ENCODE measurements around the gene FAM9A.

The FAM9A gene

GRCh38 chrX:8801041-8801599, at the start of gene FAM9A:
FAM9A (minus strand) TSS chrX:8801383; CDS start chrX:8800171, 1,212 bp downstream.
- ATAC-seq (ENCODE audit: low read depth) (no peak), DNase-seq (ENCODE audit: low spot score in 2 of 2) (no peak)
- Mint-ChIP-seq H3K4me3 (no peak within 1 kb of the TSS), H3K27ac (no peak within 1 kb of the TSS), H3K9me3 (no peaks in the 10 kb centered on the region), H3K4me1 (no peaks in the 10 kb centered on the region), H3K36me3 (no peaks in the 10 kb centered on the region), H3K27me3 (peaks cover 6% of the 10 kb centered on the region)

GRCh38 chrX:8850478-8850877, 49.3 kb upstream of the FAM9A start:
- no peaks in the 10 kb centered on the region for H3K9me3 Mint-ChIP-seq
- H3K36me3 Mint-ChIP-seq = no peaks in the 10 kb centered on the region
- no peak for ATAC-seq (ENCODE audit: low read depth)
- no peak for DNase-seq (ENCODE audit: low spot score in 2 of 2)
- H3K27me3 Mint-ChIP-seq = peaks cover 11% of the 10 kb centered on the region
- no peak overlapping the region for H3K27ac Mint-ChIP-seq
- no peaks in the 10 kb centered on the region for H3K4me1 Mint-ChIP-seq
- H3K4me3 Mint-ChIP-seq = no peak overlapping the region

- DNase-seq (ENCODE audit: low spot score in 2 of 2) = no peak
- Mint-ChIP-seq H3K36me3 (no peaks in the 10 kb centered on the region), H3K27me3 (peaks cover 11% of the 10 kb centered on the region), H3K27ac (no peak overlapping the region), H3K4me3 (no peak overlapping the region), H3K4me1 (no peaks in the 10 kb centered on the region), H3K9me3 (no peaks in the 10 kb centered on the region)
- no peak for ATAC-seq (ENCODE audit: low read depth)
These were observed 48.8 kb upstream of the FAM9A start for GRCh38 chrX:8849945-8850344.

GRCh38 chrX:8849458-8849857, 48.3 kb upstream of the FAM9A start:
- no peaks in the 10 kb centered on the region for H3K36me3 Mint-ChIP-seq
- H3K27ac Mint-ChIP-seq = no peak overlapping the region
- DNase-seq (ENCODE audit: low spot score in 2 of 2) (no peak), ATAC-seq (ENCODE audit: low read depth) (no peak)
- H3K4me3 Mint-ChIP-seq = no peak overlapping the region
- H3K27me3 Mint-ChIP-seq = peaks cover 11% of the 10 kb centered on the region
- H3K9me3 Mint-ChIP-seq = no peaks in the 10 kb centered on the region
- H3K4me1 Mint-ChIP-seq = no peaks in the 10 kb centered on the region

- Mint-ChIP-seq H3K27me3 (peaks cover 11% of the 10 kb centered on the region), H3K36me3 (no peaks in the 10 kb centered on the region), H3K9me3 (no peaks in the 10 kb centered on the region), H3K27ac (no peak overlapping the region), H3K4me3 (no peak overlapping the region), H3K4me1 (no peaks in the 10 kb centered on the region)
- ATAC-seq (ENCODE audit: low read depth) (no peak), DNase-seq (ENCODE audit: low spot score in 2 of 2) (no peak)
These were observed 47.7 kb upstream of the FAM9A start for GRCh38 chrX:8848911-8849310.

GRCh38 chrX:8848441-8848840, 47.3 kb upstream of the FAM9A start:
- Mint-ChIP-seq H3K4me1 (no peaks in the 10 kb centered on the region), H3K4me3 (no peak overlapping the region), H3K9me3 (no peaks in the 10 kb centered on the region), H3K36me3 (no peaks in the 10 kb centered on the region), H3K27me3 (peaks cover 11% of the 10 kb centered on the region), H3K27ac (no peak overlapping the region)
- ATAC-seq (ENCODE audit: low read depth) = no peak
- DNase-seq (ENCODE audit: low spot score in 2 of 2) = no peak

GRCh38 chrX:8847360-8847759, 46.2 kb upstream of the FAM9A start:
- Mint-ChIP-seq H3K27me3 (peaks cover 8% of the 10 kb centered on the region), H3K27ac (peak overlapping the region; percentile 41), H3K4me1 (no peaks in the 10 kb centered on the region), H3K36me3 (no peaks in the 10 kb centered on the region), H3K4me3 (no peak overlapping the region), H3K9me3 (no peaks in the 10 kb centered on the region)
- ATAC-seq (ENCODE audit: low read depth) (no peak), DNase-seq (ENCODE audit: low spot score in 2 of 2) (no peak)

- Mint-ChIP-seq H3K9me3 (no peaks in the 10 kb centered on the region), H3K36me3 (no peaks in the 10 kb centered on the region), H3K27me3 (peaks cover 8% of the 10 kb centered on the region), H3K4me3 (no peak overlapping the region), H3K4me1 (no peaks in the 10 kb centered on the region), H3K27ac (no peak overlapping the region)
- ATAC-seq (ENCODE audit: low read depth) (no peak), DNase-seq (ENCODE audit: low spot score in 2 of 2) (no peak)
These were observed 45.1 kb upstream of the FAM9A start for GRCh38 chrX:8846266-8846665.

- no peak overlapping the region for H3K4me3 Mint-ChIP-seq
- ATAC-seq (ENCODE audit: low read depth) (no peak), DNase-seq (ENCODE audit: low spot score in 2 of 2) (no peak)
- H3K27me3 Mint-ChIP-seq = peaks cover 6% of the 10 kb centered on the region
- no peak overlapping the region for H3K27ac Mint-ChIP-seq
- H3K36me3 Mint-ChIP-seq = no peaks in the 10 kb centered on the region
- no peaks in the 10 kb centered on the region for H3K4me1 Mint-ChIP-seq
- no peaks in the 10 kb centered on the region for H3K9me3 Mint-ChIP-seq
These were observed 44.3 kb upstream of the FAM9A start for GRCh38 chrX:8845469-8845868.

GRCh38 chrX:8845060-8845459, 43.9 kb upstream of the FAM9A start:
- DNase-seq (ENCODE audit: low spot score in 2 of 2) (no peak), ATAC-seq (ENCODE audit: low read depth) (no peak)
- no peak overlapping the region for H3K27ac Mint-ChIP-seq
- no peaks in the 10 kb centered on the region for H3K4me1 Mint-ChIP-seq
- H3K9me3 Mint-ChIP-seq = no peaks in the 10 kb centered on the region
- no peak overlapping the region for H3K4me3 Mint-ChIP-seq
- H3K27me3 Mint-ChIP-seq = peaks cover 4% of the 10 kb centered on the region
- H3K36me3 Mint-ChIP-seq = no peaks in the 10 kb centered on the region

- peaks cover 3% of the 10 kb centered on the region for H3K27me3 Mint-ChIP-seq
- H3K9me3 Mint-ChIP-seq = no peaks in the 10 kb centered on the region
- no peak overlapping the region for H3K27ac Mint-ChIP-seq
- DNase-seq (ENCODE audit: low spot score in 2 of 2) (no peak), ATAC-seq (ENCODE audit: low read depth) (no peak)
- no peaks in the 10 kb centered on the region for H3K36me3 Mint-ChIP-seq
- H3K4me3 Mint-ChIP-seq = no peak overlapping the region
- H3K4me1 Mint-ChIP-seq = no peaks in the 10 kb centered on the region
These were observed 43.0 kb upstream of the FAM9A start for GRCh38 chrX:8844157-8844556.

- H3K36me3 Mint-ChIP-seq = no peaks in the 10 kb centered on the region
- peaks cover 1% of the 10 kb centered on the region for H3K27me3 Mint-ChIP-seq
- H3K4me3 Mint-ChIP-seq = no peak overlapping the region
- DNase-seq (ENCODE audit: low spot score in 2 of 2) (no peak), ATAC-seq (ENCODE audit: low read depth) (no peak)
- no peak overlapping the region for H3K27ac Mint-ChIP-seq
- no peaks in the 10 kb centered on the region for H3K4me1 Mint-ChIP-seq
- no peaks in the 10 kb centered on the region for H3K9me3 Mint-ChIP-seq
These were observed 40.7 kb upstream of the FAM9A start for GRCh38 chrX:8841911-8842310.

GRCh38 chrX:8834392-8834791, 33.2 kb upstream of the FAM9A start:
- DNase-seq (ENCODE audit: low spot score in 2 of 2) = no peak
- H3K4me1 Mint-ChIP-seq = no peaks in the 10 kb centered on the region
- no peak overlapping the region for H3K4me3 Mint-ChIP-seq
- no peaks in the 10 kb centered on the region for H3K36me3 Mint-ChIP-seq
- peaks cover 4% of the 10 kb centered on the region for H3K27me3 Mint-ChIP-seq
- ATAC-seq (ENCODE audit: low read depth) = no peak
- H3K27ac Mint-ChIP-seq = no peak overlapping the region
- no peaks in the 10 kb centered on the region for H3K9me3 Mint-ChIP-seq

- no peak overlapping the region for H3K27ac Mint-ChIP-seq
- no peaks in the 10 kb centered on the region for H3K36me3 Mint-ChIP-seq
- no peaks in the 10 kb centered on the region for H3K4me1 Mint-ChIP-seq
- DNase-seq (ENCODE audit: low spot score in 2 of 2) = no peak
- H3K4me3 Mint-ChIP-seq = no peak overlapping the region
- ATAC-seq (ENCODE audit: low read depth) = no peak
- peaks cover 4% of the 10 kb centered on the region for H3K27me3 Mint-ChIP-seq
- H3K9me3 Mint-ChIP-seq = no peaks in the 10 kb centered on the region
These were observed 31.6 kb upstream of the FAM9A start for GRCh38 chrX:8832582-8833378.

GRCh38 chrX:8823698-8824097, 22.5 kb upstream of the FAM9A start:
- ATAC-seq (ENCODE audit: low read depth) = no peak
- H3K27ac Mint-ChIP-seq = no peak overlapping the region
- peaks cover 2% of the 10 kb centered on the region for H3K36me3 Mint-ChIP-seq
- H3K4me3 Mint-ChIP-seq = no peak overlapping the region
- peaks cover 2% of the 10 kb centered on the region for H3K4me1 Mint-ChIP-seq
- peaks cover 2% of the 10 kb centered on the region for H3K9me3 Mint-ChIP-seq
- H3K27me3 Mint-ChIP-seq = peaks cover 4% of the 10 kb centered on the region
- DNase-seq (ENCODE audit: low spot score in 2 of 2) = no peak
